Activated CD4-positive, alpha-beta T cell treated with anti-CD3 and anti-CD28 coated beads for 24 hours (primary cell): ENCODE measurements around the gene FNIP2.

ENCODE experiments used
- DNase-seq, 2 donors: peaks; one replicate each; pipeline ENCODE4 v3.0.0-alpha.2; 2020; ENCODE audit warnings: low read depth in 2 of 2

Gene FNIP2

GRCh38 chr4:158837527-158838141 is 68.8 kb downstream of the FNIP2 start:
- DNase-seq, result no peak

GRCh38 chr4:158840131-158840530 is 71.3 kb downstream of the FNIP2 start:
- DNase-seq, result no peak

GRCh38 chr4:158841540-158841939 is 72.7 kb downstream of the FNIP2 start:
- no peak for DNase-seq

- no peak for DNase-seq
Measured at GRCh38 chr4:158845311-158846041, 76.7 kb downstream of the FNIP2 start.

GRCh38 chr4:158847535-158847934 is 78.7 kb downstream of the FNIP2 start:
- no peak for DNase-seq

GRCh38 chr4:158849681-158850080 is 80.9 kb downstream of the FNIP2 start:
- DNase-seq, result no peak

- DNase-seq, result no peak
Measured at GRCh38 chr4:158850371-158850770, 81.5 kb downstream of the FNIP2 start.

- peak in 1 of 2 donors; percentile 1 for DNase-seq
Measured at GRCh38 chr4:158850800-158851644, 82.2 kb downstream of the FNIP2 start.

GRCh38 chr4:158854236-158854635 is 85.4 kb downstream of the FNIP2 start:
- DNase-seq, result no peak

GRCh38 chr4:158856852-158857251 is 88.0 kb downstream of the FNIP2 start:
- no peak for DNase-seq

- no peak for DNase-seq
Measured at GRCh38 chr4:158857951-158858350, 89.1 kb downstream of the FNIP2 start.

GRCh38 chr4:158858410-158859199 is 89.8 kb downstream of the FNIP2 start:
- DNase-seq, result no peak

GRCh38 chr4:158859661-158860060 is 90.8 kb downstream of the FNIP2 start:
- DNase-seq, result no peak

GRCh38 chr4:158860856-158861255 is 92.0 kb downstream of the FNIP2 start:
- no peak for DNase-seq

GRCh38 chr4:158861281-158861680 is 92.5 kb downstream of the FNIP2 start:
- no peak for DNase-seq

GRCh38 chr4:158861766-158862165 is 92.9 kb downstream of the FNIP2 start:
- DNase-seq, result no peak

- DNase-seq, result no peak
Measured at GRCh38 chr4:158863296-158863695, 94.5 kb downstream of the FNIP2 start.

GRCh38 chr4:158865520-158866177 is 96.8 kb downstream of the FNIP2 start:
- no peak for DNase-seq

- no peak for DNase-seq
Measured at GRCh38 chr4:158869001-158869400, 100.2 kb downstream of the FNIP2 start.

GRCh38 chr4:158869761-158870160 is 100.9 kb downstream of the FNIP2 start:
- no peak for DNase-seq

- DNase-seq, result no peak
Measured at GRCh38 chr4:158870282-158870625, 101.4 kb downstream of the FNIP2 start.
